Colonic mucosa (tissue), 4 donors: ENCODE measurements around the gene ATP6V0D1. TPM values are rescaled to one million over a fixed set of nuclear protein-coding genes. Genes with fewer than 3 reads are reported as not detected.

Experiments
- DNase-seq: peaks from one replicate; pipeline ENCODE4 v3.0.0-alpha.2; 2020
- H3K27ac ChIP-seq: fragments of 200-600 bp; one replicate; pipeline ENCODE4 v1.8.0; 2021
- H3K27me3 ChIP-seq: fragments of 200-600 bp; one replicate; pipeline ENCODE4 v1.8.0; 2021
- H3K36me3 ChIP-seq: fragments of 200-600 bp; one replicate; pipeline ENCODE4 v1.8.0; 2021
- H3K4me1 ChIP-seq: fragments of 200-600 bp; one replicate; pipeline ENCODE4 v1.8.0; 2021; ENCODE audit warnings: mild to moderate bottlenecking
- H3K4me3 ChIP-seq: fragments of 200-600 bp; one replicate; pipeline ENCODE4 v1.8.0; 2021
- H3K9ac ChIP-seq, 2 donors: one replicate each; pipeline ENCODE4 v1.7.0; 2013; ENCODE audit warnings: control low read depth in 2 of 2, low read depth in 2 of 2, low read length in 2 of 2
- H3K9me3 ChIP-seq: fragments of 200-600 bp; one replicate; pipeline ENCODE4 v1.8.0; 2021
- CTCF ChIP-seq: fragments of 200-600 bp; IDR thresholded peaks from one replicate; pipeline ENCODE4 v1.8.0; 2022; ENCODE audit warnings: antibody characterized with exemption, mild to moderate bottlenecking
- intact Hi-C: fragments of 100-400 bp; cut with DNase I; formaldehyde crosslinking; loops from one replicate; pipeline ENCODE4 v1.14.1; 2022
- total RNA-seq, 2 donors: library from RNA; stranded (reverse); fragmentation: NEBNext Ultra II Directional in 1 of 2; extraction: Animal tissue kit (Norgen Biotek cat#: 25700) in 1 of 2; gene quantifications; one replicate each; pipeline ENCODE4 v1.2.1, GENCODE V29; 2021
- donor health status: healthy.
- donor health status: DM: no; HTN: no; CAD: no.
- donor health status: DM: no; HTN: no; CAD: no.

Gene ATP6V0D1
- total RNA-seq, 2 donors from 2014 or later = 194 to 195 TPM

- no peaks in the 10 kb centered on the region for H3K36me3 ChIP-seq
- intact Hi-C loops = no loop called here
- DNase-seq = no peak
- H3K4me1 ChIP-seq = peaks cover 13% of the 10 kb centered on the region
- H3K9ac ChIP-seq = no peak overlapping the region
- no peak for TF ChIP-seq CTCF
- no peak overlapping the region for H3K27ac ChIP-seq
- no peak overlapping the region for H3K4me3 ChIP-seq
- no peaks in the 10 kb centered on the region for H3K9me3 ChIP-seq
- H3K27me3 ChIP-seq = no peaks in the 10 kb centered on the region
These were observed 80.1 kb downstream of the ATP6V0D1 start for GRCh38 chr16:67400901-67401300.

GRCh38 chr16:67399749-67400704 lies 80.9 kb downstream of the ATP6V0D1 start:
- no peak for TF ChIP-seq CTCF
- Histone ChIP-seq H3K9ac (no peak overlapping the region), H3K4me3 (no peak overlapping the region), H3K9me3 (no peaks in the 10 kb centered on the region), H3K4me1 (peaks cover 14% of the 10 kb centered on the region), H3K27ac (no peak overlapping the region), H3K36me3 (no peaks in the 10 kb centered on the region), H3K27me3 (no peaks in the 10 kb centered on the region)
- no peak for DNase-seq
- intact Hi-C loops = loop anchor here (10.0 kb wide), 1 partner anchor 55 kb away; no protein-coding TSS in a partner anchor

GRCh38 chr16:67399218-67399733 lies 81.7 kb downstream of the ATP6V0D1 start:
- TF ChIP-seq CTCF = peak; percentile 78
- intact Hi-C loops = loop anchor here (10.0 kb wide), 1 partner anchor 54 kb away; no protein-coding TSS in a partner anchor
- H3K27ac ChIP-seq = no peak overlapping the region
- H3K4me3 ChIP-seq = no peak overlapping the region
- peaks cover under 1% of the 10 kb centered on the region for H3K27me3 ChIP-seq
- H3K9me3 ChIP-seq = no peaks in the 10 kb centered on the region
- DNase-seq = peak; percentile 53
- H3K4me1 ChIP-seq = peaks cover 11% of the 10 kb centered on the region
- H3K36me3 ChIP-seq = no peaks in the 10 kb centered on the region
- H3K9ac ChIP-seq = peak overlapping the region in 1 of 2 donors; percentile 35

GRCh38 chr16:67398546-67399217 lies 82.3 kb downstream of the ATP6V0D1 start:
- H3K4me1 ChIP-seq = peaks cover 14% of the 10 kb centered on the region
- no peak overlapping the region for H3K4me3 ChIP-seq
- no peak overlapping the region for H3K27ac ChIP-seq
- DNase-seq = no peak
- H3K36me3 ChIP-seq = no peaks in the 10 kb centered on the region
- TF ChIP-seq CTCF = no peak
- H3K27me3 ChIP-seq = peaks cover 6% of the 10 kb centered on the region
- H3K9ac ChIP-seq = no peak overlapping the region
- H3K9me3 ChIP-seq = no peaks in the 10 kb centered on the region
- intact Hi-C loops = loop anchor here (10.0 kb wide), 1 partner anchor 54 kb away; no protein-coding TSS in a partner anchor

- no peak for TF ChIP-seq CTCF
- H3K9ac ChIP-seq = no peak overlapping the region
- H3K9me3 ChIP-seq = no peaks in the 10 kb centered on the region
- H3K4me1 ChIP-seq = peaks cover 18% of the 10 kb centered on the region
- no peak overlapping the region for H3K4me3 ChIP-seq
- DNase-seq = no peak
- no peaks in the 10 kb centered on the region for H3K36me3 ChIP-seq
- intact Hi-C loops = loop anchor here (10.0 kb wide), 1 partner anchor 53 kb away; no protein-coding TSS in a partner anchor
- H3K27ac ChIP-seq = no peak overlapping the region
- H3K27me3 ChIP-seq = peaks cover 7% of the 10 kb centered on the region
These were observed 83.0 kb downstream of the ATP6V0D1 start for GRCh38 chr16:67397812-67398545.
